Skeletal muscle tissue (tissue), 4 donors: ENCODE measurements around the gene ZNF25. TPM values are rescaled to one million over a fixed set of nuclear protein-coding genes. Genes with fewer than 3 reads are reported as not detected.
A peak's percentile ranks its signal among the peaks of the same experiment; 100 is the strongest.
"Not testable (repeated sequence)": the region's sequence is repeated elsewhere in the genome, so short reads cannot be mapped to it uniquely, and the experiment has no call there.

ENCODE experiments used
- H3K27ac ChIP-seq: one replicate; pipeline ENCODE4 v1.7.0; 2013; ENCODE audit warnings: mild to moderate bottlenecking, low read depth, low read length, inconsistent platforms
- H3K27me3 ChIP-seq, 3 donors: one replicate each; pipeline ENCODE4 v1.7.0; 2013; ENCODE audit warnings: low read length in 3 of 3; ENCODE audit not compliant: control insufficient read depth in 3 of 3, insufficient read depth in 3 of 3
- H3K36me3 ChIP-seq, 3 donors: one replicate each; pipeline ENCODE4 v1.7.0; 2013; ENCODE audit warnings: low read length in 3 of 3; ENCODE audit not compliant: control insufficient read depth in 3 of 3, insufficient read depth in 3 of 3
- H3K4me1 ChIP-seq, 3 donors: one replicate each; pipeline ENCODE4 v1.7.0; 2013; ENCODE audit warnings: low read length in 3 of 3, mild to moderate bottlenecking in 3 of 3; ENCODE audit not compliant: control insufficient read depth in 3 of 3, insufficient read depth in 3 of 3
- H3K4me3 ChIP-seq, 3 donors: one replicate each; pipeline ENCODE4 v1.7.0; 2013; ENCODE audit warnings: low read length in 3 of 3
- H3K9ac ChIP-seq, 3 donors: one replicate each; pipeline ENCODE4 v1.7.0; 2013; ENCODE audit warnings: low read length in 3 of 3, mild to moderate bottlenecking in 3 of 3, moderate library complexity in 2 of 3, low read depth in 1 of 3
- H3K9me3 ChIP-seq, 3 donors: one replicate each; pipeline ENCODE4 v1.7.0; 2013; ENCODE audit warnings: low read length in 3 of 3; ENCODE audit not compliant: control insufficient read depth in 3 of 3
- total RNA-seq: library from RNA; depleted of rRNA; stranded (reverse); fragments of >200 nt; gene quantifications from one replicate; pipeline ENCODE4 v1.2.3, GENCODE V29; 2014
- donor health status: Osteomylitis.

ZNF25 gene
- total RNA-seq, 1 donor from 2014 or later: 7.8 TPM

GRCh38 chr10:37998920-37999319, 22.5 kb upstream of the ZNF25 start:
- not testable (repeated sequence) for H3K36me3 ChIP-seq, H3K4me3 ChIP-seq, H3K9ac ChIP-seq, H3K27ac ChIP-seq, H3K27me3 ChIP-seq, H3K4me1 ChIP-seq, H3K9me3 ChIP-seq

- Histone ChIP-seq H3K36me3 (no peaks in the 10 kb centered on the region), H3K4me3 (no peak overlapping the region), H3K27me3 (no peaks in the 10 kb centered on the region), H3K9ac (no peak overlapping the region), H3K4me1 (no peaks in the 10 kb centered on the region), H3K9me3 (no peaks in the 10 kb centered on the region), H3K27ac (no peak overlapping the region)
Observed at GRCh38 chr10:37992083-37992482, 15.6 kb upstream of the ZNF25 start.

GRCh38 chr10:37991655-37992054, 15.2 kb upstream of the ZNF25 start:
- H3K9me3 ChIP-seq: no peaks in the 10 kb centered on the region
- H3K36me3 ChIP-seq: no peaks in the 10 kb centered on the region
- no peak overlapping the region for H3K9ac ChIP-seq
- no peak overlapping the region for H3K4me3 ChIP-seq
- no peaks in the 10 kb centered on the region for H3K27me3 ChIP-seq
- H3K4me1 ChIP-seq: no peaks in the 10 kb centered on the region
- H3K27ac ChIP-seq: no peak overlapping the region

GRCh38 chr10:37976880-37977203, 395 bp upstream of the ZNF25 start:
- H3K4me1 ChIP-seq: peaks cover 5 to 14% (median 11%) of the 10 kb centered on the region in 3 donors
- H3K36me3 ChIP-seq: no peaks in the 10 kb centered on the region
- peak overlapping the region; percentile 55 to 81 (median 78) for H3K9ac ChIP-seq
- no peaks in the 10 kb centered on the region for H3K9me3 ChIP-seq
- no peaks in the 10 kb centered on the region for H3K27me3 ChIP-seq
- H3K27ac ChIP-seq: no peak overlapping the region
- H3K4me3 ChIP-seq: peak overlapping the region; percentile 68 to 88 (median 84)

GRCh38 chr10:37975401-37975991, 951 bp downstream of the ZNF25 start:
- Histone ChIP-seq H3K4me3 (peak overlapping the region; percentile 68 to 88 (median 84)), H3K9me3 (no peaks in the 10 kb centered on the region), H3K9ac (peak overlapping the region; percentile 93 to 98 (median 96)), H3K27ac (peak overlapping the region; percentile 97), H3K27me3 (no peaks in the 10 kb centered on the region), H3K4me1 (peaks cover 5 to 14% (median 11%) of the 10 kb centered on the region in 3 donors), H3K36me3 (peaks cover 0 to 5% (median 3%) of the 10 kb centered on the region in 3 donors)

GRCh38 chr10:37972396-37972795, 4.1 kb downstream of the ZNF25 start:
- H3K9ac ChIP-seq: no peak overlapping the region
- H3K27me3 ChIP-seq: no peaks in the 10 kb centered on the region
- peaks cover 10 to 17% (median 15%) of the 10 kb centered on the region in 3 donors for H3K36me3 ChIP-seq
- H3K9me3 ChIP-seq: no peaks in the 10 kb centered on the region
- no peak overlapping the region for H3K27ac ChIP-seq
- no peak overlapping the region for H3K4me3 ChIP-seq
- H3K4me1 ChIP-seq: peaks cover 5 to 14% (median 11%) of the 10 kb centered on the region in 3 donors

- H3K9me3 ChIP-seq: peaks cover 3 to 6% (median 3%) of the 10 kb centered on the region in 3 donors
- H3K4me3 ChIP-seq: no peak overlapping the region
- no peak overlapping the region for H3K9ac ChIP-seq
- H3K36me3 ChIP-seq: peaks cover 21 to 40% (median 22%) of the 10 kb centered on the region in 3 donors
- H3K27ac ChIP-seq: no peak overlapping the region
- no peaks in the 10 kb centered on the region for H3K27me3 ChIP-seq
- no peaks in the 10 kb centered on the region for H3K4me1 ChIP-seq
Observed at GRCh38 chr10:37965006-37965405, 11.4 kb downstream of the ZNF25 start.

GRCh38 chr10:37960591-37961137, 15.8 kb downstream of the ZNF25 start:
- Histone ChIP-seq H3K9me3 (peaks cover 3 to 6% (median 3%) of the 10 kb centered on the region in 3 donors), H3K4me1 (no peaks in the 10 kb centered on the region), H3K27ac (no peak overlapping the region), H3K36me3 (peaks cover 16 to 42% (median 21%) of the 10 kb centered on the region in 3 donors), H3K27me3 (no peaks in the 10 kb centered on the region), H3K9ac (no peak overlapping the region), H3K4me3 (no peak overlapping the region)

GRCh38 chr10:37957841-37958240, 18.6 kb downstream of the ZNF25 start:
- H3K36me3 ChIP-seq: peaks cover 28 to 51% (median 37%) of the 10 kb centered on the region in 3 donors
- H3K4me1 ChIP-seq: no peaks in the 10 kb centered on the region
- H3K9ac ChIP-seq: no peak overlapping the region
- no peak overlapping the region for H3K27ac ChIP-seq
- no peaks in the 10 kb centered on the region for H3K9me3 ChIP-seq
- no peak overlapping the region for H3K4me3 ChIP-seq
- H3K27me3 ChIP-seq: no peaks in the 10 kb centered on the region

- H3K4me1 ChIP-seq: no peaks in the 10 kb centered on the region
- H3K36me3 ChIP-seq: peaks cover 35 to 63% (median 60%) of the 10 kb centered on the region in 3 donors
- H3K27ac ChIP-seq: no peak overlapping the region
- no peak overlapping the region for H3K4me3 ChIP-seq
- H3K27me3 ChIP-seq: no peaks in the 10 kb centered on the region
- H3K9me3 ChIP-seq: no peaks in the 10 kb centered on the region
- no peak overlapping the region for H3K9ac ChIP-seq
Observed at GRCh38 chr10:37952926-37953325, 23.5 kb downstream of the ZNF25 start.
